ENCODE measurements around the gene MYOZ2.

DNA sequence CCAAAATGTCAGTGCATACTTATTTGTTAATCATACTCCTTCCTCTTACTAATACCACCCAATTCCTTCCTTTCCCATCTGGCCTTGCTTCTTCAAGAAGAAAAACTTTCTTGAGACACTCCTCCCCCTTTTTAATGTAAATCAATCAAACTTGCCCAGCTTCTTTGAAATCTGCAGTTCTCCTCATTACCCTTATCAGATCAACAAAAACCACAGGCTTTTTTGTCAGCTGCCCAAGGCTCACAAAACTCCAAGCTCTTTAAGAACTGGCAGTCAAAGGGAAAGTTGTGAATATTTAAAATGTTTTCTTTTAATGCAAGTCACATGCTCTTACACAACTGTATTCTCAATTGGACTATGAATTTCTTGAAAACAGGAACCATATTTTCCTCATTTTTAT lies 11.3 kb upstream of the MYOZ2 start:
- TF ChIP-seq, protein P1, sequence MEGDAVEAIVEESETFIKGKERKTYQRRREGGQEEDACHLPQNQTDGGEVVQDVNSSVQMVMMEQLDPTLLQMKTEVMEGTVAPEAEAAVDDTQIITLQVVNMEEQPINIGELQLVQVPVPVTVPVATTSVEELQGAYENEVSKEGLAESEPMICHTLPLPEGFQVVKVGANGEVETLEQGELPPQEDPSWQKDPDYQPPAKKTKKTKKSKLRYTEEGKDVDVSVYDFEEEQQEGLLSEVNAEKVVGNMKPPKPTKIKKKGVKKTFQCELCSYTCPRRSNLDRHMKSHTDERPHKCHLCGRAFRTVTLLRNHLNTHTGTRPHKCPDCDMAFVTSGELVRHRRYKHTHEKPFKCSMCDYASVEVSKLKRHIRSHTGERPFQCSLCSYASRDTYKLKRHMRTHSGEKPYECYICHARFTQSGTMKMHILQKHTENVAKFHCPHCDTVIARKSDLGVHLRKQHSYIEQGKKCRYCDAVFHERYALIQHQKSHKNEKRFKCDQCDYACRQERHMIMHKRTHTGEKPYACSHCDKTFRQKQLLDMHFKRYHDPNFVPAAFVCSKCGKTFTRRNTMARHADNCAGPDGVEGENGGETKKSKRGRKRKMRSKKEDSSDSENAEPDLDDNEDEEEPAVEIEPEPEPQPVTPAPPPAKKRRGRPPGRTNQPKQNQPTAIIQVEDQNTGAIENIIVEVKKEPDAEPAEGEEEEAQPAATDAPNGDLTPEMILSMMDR (IDR thresholded peaks at IDR 0.05), result no peak
- TF ChIP-seq POLR2A (IDR thresholded peaks at IDR 0.05), result no peak
